ENCODE measurements around the gene CAMSAP2.
"Not testable (repeated sequence)": the region's sequence is repeated elsewhere in the genome, so short reads cannot be mapped to it uniquely, and the experiment has no call there.

Gene CAMSAP2

DNA sequence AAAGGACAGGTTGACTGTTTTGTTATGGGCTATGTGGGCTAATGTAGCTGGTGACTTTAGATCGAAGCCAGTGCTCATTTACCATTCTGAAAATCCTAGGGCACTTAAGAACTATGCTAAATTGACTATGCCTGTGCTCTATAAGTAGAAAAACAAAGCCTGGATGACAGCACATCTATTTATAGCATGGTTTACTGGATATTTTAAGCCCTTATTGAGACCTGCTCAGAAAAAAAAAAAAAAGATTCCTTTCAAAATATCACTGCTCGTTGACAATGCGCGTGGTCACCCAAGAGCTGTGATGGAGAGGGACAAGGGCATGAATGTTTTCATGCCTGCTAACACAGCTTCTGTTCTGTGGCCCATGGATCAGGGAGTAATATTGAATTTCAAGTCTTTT, 48.1 kb downstream of the CAMSAP2 start:
- no peak for DNase-seq

DNA sequence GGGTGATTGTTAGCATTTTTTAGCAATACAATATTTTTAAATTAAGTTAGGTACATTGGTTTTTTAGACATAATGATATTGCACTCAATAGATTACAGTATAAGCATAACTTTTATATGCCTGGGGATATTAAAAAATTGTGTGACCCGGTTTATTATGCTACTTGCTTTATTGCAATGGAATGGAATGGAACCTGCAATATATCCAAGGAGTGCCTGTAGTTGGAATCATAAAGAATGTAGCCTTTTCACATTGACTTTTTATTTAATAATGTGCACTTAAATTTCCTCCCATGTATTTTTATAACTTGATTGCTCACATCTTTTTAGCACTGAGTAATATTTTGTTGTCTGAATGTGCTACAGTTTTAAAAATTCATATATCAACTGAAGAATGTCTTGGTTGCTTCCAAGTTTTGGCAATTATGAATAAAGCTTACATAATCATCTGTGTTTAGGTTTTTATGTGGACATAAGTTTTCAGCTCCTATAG, 49.2 kb downstream of the CAMSAP2 start:
- DNase-seq: no peak

DNA sequence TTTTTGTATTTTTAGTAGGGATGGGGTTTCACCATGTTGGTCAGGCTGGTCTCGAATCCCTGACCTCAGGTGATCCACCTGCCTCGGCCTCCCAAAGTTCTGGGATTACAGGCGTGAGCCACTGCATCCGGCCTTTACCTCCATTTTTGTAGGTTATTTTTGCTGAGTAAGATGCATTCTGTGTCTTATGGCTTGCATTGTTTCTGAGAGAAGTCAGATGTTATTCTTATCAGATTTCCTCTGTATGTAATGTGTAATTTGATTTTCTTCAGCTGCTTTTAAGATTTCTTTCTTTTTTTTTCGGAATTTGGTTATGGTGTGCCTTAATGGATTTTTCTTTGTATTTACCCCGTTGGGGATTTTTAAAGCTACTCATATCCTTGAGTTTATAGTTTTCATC, 52.3 kb downstream of the CAMSAP2 start:
- DNase-seq: not testable (repeated sequence)

DNA sequence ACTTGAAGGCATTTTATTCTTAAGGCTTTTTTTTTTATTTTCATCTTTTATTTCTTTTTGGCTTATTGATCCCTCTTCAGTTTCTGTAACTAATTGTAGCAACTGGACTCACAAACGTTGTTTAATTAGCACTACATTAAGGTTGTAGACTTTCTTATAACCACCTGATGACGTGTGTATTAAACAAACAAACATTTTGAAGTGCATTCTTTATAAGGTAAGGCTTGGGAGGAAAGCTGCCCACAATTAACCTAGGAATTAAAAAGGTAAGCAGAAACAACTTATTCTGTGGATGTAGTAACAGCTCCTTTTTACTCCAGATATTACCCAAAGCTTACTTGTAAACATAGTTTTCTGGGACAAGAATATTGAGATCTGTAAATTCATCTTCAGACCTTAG, 55.0 kb downstream of the CAMSAP2 start:
- no peak for DNase-seq

DNA sequence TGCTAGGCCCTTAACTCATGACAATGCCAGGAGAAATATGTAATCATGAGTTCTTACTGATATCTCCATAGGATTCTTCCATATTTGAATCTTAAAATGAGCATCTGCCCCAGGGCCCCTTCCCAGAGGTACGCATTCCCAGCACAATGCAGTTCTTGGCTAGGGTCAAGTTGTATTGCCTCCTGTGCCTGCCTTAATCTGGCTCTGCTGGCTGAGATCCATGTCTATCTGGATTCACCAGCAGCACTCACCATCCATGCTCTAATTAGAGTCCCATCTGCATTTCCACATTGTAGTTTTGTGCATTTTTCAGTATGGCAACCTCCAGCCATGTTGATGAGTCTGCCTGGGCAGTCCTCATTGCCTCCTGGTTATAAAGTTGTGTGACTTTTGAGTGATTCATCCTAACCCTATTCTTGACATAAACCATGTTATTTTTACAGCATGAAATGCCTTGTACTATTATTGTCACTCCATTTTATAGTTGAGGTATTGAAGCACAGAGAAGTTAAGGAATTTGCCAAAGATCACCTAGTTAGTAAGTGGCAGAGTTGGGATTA, 55.9 kb downstream of the CAMSAP2 start:
- DNase-seq: no peak

DNA sequence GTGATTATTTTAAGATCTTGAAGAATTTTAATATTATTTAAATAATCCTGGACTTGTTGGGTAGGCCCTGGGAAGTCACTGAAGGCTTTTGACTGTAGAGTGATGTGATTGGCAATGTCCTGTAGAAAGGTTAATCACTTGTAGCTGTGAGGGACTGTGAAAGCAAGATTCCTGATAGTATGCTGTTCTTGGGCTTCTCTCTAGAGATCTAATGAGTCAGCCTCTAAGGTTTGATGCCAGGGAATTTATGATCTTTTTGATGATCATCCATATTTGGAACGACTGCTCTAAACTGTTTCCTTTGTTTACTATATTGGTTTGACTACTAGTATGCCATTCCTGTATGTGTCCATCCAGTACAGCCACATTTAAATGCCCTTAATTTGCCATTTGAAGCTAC, 56.5 kb downstream of the CAMSAP2 start:
- no peak for DNase-seq

DNA sequence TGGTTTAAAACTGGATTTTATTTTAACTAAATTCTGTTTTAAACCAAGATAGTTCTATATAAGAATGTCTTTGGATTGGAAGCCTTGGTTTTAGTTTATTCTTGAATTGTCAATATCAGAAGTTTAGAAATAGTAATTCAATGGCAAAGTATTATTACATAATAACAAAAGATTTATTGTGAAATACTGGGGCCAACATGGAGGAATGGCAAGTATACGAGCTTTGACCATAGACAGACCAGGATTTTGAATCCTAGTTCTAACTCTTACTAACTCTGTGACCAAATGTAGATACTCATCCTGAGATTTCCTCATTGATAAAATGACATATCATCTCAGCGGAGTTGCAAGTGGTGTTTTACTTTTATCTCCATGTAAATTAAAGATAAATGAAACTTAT, 63.3 kb downstream of the CAMSAP2 start:
- no peak for DNase-seq

DNA sequence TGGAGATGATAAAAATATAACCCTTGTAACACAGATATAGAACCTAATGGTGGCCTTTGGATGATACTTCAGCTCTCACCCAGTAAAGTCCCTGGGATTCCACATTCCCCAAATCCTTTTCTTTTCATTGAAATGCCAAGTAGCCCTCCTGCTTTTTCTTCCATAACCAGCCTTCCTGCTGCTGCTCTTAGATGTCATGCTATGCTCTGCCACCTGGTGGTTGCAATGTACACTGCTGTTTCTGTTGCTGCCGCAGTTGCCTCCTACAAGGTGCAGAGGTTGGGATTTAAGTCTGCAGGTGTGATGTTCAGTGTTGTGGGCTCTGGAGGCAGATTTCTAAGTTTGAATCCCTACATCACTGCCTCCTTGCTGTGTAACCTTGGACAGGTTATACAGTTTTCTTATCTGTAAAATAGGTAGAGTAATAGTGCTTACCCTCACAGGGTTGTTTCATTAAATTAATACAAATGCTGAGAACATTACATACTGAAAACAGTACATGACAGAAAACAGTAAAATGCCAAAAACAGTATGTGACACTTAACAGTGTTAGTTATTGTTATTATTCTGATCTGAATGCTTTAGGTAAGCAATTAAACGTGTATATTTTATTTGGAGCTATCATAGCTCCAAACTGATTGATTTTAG, 64.3 kb downstream of the CAMSAP2 start:
- peak; percentile 8 to 48 for DNase-seq

DNA sequence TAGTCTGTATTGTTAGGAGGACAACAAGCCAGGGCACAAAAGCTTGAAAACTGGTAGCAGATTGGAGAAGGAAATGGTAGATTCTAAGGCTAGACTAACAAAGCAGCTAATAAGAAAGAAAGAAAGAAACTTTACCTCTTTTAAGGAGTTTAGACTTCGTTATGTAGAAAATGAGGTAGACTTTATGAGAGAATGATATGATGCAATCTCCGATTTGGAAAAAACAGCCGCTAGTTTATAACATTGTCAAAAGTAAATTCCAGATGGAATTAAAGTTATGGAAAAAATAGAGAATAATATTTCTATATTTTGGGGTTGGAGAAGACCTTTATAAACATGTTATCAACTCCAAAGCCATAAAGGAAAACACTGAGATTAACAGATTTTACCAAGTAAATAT, 67.0 kb downstream of the CAMSAP2 start:
- no peak for DNase-seq

DNA sequence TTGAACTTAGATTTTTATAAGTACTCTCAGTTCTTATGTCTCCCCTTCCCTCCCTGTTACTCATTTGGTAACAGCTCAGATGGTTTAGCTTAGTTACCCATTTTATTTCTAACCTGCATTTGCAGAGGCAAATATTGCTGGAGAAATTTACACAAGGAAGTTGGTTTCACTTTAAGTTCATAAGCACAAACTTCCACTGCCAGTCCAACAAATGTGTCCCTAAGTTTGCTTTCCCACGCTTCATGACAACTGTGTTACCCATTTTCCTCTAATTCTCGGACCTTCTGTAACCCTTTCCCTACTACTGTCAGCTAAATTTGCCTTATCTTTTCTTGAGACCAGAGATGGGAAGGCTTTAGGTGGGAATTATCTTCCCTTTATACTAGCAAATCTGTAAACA, 70.2 kb downstream of the CAMSAP2 start:
- no peak for DNase-seq

DNA sequence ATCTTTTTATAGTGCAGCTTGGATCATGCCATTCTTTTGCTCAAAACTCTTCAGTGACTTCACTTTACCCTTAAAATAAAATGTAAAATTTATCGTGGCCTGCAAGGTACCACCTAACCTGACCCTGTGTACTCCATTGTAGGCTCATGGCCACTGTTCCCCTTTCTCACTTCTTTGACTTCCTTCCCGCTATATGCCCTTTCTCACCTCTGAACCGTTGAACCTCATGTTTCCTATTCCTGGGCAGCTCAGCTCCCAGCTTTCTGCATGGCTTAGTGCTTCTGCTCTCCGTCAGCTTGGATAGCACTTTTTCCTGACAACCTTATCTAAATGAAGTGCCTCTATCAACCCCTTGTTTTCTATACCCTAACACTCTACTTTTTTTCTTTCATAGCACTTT, 73.0 kb downstream of the CAMSAP2 start:
- no peak for DNase-seq

DNA sequence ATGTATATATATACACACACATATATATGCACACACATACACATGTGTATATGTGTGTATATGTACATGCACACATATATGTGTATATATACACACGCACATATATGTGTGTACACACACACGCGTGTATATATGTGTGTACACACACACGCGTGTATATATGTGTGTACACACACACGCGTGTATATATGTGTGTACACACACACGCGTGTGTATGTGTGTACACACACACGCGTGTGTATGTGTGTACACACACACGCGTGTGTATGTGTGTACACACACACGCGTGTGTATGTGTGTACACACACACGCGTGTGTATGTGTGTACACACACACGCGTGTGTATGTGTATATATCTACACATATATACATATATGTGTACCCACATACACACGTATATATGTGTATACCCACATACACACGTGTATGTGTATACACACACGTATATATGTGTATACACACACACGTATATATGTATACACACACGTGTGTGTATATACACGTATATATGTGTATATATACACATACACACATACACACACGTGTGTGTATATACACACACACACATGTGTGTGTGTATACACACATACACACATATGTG, 78.0 kb downstream of the CAMSAP2 start:
- not testable (repeated sequence) for DNase-seq

DNA sequence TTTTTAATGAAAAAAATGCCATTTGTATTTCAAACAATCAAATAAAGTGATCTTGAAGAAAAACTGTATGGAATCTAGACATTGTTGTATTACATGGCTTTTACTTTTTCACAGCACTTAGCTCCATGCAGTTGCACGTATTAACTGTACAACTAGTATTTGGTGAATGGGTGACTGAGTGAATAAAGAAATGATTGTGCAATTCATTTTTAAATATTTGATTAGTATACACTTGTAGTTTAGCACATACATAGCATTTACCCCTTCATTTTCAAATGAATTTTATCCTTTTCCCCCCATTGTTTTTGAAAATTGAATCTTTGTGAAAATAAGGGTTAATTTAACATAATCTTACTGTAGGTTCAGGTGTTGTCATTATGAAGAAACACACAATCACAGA, 79.6 kb downstream of the CAMSAP2 start:
- no peak for DNase-seq

DNA sequence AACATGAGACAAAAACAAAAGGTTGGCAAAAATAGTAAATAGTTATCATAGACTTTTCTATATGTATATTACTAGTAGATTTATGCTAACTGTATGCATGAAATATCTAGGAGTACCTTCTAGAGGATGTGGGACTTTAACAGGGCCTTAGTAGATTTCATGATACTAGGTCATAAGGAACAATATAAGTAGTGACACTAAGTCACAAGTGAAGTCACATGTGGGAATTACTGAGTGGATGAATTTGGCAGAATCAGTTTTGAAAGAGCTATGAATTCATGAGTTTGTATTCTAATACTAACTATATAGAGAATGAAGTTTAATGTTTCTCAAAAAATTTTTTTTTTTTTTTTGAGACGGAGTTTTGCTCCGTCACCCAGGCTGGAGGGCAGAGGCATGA, 81.0 kb downstream of the CAMSAP2 start:
- no peak for DNase-seq

DNA sequence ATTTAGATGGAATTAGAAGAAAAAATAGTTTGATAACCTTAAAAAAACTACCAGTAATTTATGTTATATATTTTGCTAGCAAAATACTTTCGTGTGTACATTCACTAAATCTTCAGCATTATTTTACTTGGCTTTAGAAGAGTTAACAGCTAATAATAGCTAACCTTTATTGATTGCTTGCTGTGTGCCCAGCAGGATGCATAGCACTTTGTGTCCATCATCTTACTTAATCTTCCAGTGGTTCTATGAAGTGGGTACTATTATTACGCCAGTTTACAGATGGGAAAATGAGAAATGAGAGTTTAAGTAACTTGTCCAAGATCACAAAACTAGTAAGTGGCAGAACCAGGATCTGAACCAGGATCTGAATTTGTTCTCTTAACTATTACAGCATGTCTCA, 92.4 kb downstream of the CAMSAP2 start:
- no peak for DNase-seq

DNA sequence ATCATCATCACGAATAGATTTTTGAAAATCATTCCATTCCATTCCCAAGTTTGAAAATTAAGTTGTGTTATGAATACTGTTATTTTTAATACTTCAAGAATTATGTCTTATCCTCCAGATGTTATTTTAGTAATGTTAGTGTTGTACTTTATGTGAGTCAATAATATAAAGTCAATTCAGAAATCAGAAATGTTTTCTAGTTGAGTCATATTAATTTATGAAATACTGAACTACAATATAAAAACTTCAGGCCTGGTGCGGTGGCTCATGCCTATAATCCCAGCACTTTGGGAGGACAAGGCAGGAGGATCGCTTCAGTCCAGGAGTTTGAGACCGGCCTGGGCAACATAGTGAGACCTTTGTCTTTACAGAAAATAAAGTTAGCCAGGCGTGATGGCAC, 95.7 kb downstream of the CAMSAP2 start:
- no peak for DNase-seq

DNA sequence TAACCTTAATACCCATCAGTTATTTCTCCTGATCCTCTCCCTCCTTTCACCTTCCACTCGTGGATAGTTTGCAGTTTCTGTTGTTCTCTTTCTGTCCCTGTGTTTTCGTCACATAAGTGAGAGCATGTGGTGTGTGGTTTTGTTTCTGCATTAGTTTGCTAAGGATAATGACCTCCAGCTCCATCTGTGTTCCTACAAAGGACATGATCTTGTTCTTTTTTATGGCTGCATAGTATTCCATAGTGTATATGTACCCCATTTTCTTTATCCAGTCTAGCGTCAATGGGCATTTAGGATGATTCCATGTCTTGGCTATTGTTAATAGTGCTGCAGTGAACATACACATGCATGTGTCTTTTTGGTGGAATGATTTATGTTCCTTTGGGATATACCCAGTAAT, 97.5 kb downstream of the CAMSAP2 start:
- DNase-seq: no peak

DNA sequence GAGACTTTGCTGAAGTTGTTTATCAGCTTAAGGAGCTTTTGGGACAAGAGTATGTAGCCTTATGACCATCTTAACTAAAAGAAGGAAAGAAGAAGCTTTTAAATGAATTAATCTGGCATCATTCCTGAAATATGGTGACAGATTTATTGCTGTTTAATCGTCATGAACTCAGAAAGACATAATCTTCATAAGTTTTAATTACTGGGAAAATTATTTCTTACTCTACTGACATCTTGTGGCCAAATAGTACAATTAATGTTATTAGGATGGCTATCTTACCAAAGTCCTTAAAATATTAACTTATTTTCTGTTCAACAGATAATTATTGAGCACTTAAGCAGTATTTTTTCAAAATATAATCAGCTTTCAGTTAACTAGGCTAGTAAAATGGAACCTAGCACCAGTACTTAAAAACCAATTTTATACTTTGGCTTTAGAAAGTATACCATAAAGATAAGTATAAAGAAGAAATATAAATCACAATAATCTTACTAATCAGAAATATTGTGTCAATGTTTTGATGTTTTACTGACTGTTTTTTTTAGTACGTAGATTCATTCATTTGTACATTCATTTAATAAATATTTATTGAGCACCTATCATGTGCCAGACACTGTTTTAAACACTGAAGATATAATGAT, 99.4 kb downstream of the CAMSAP2 start:
- DNase-seq: no peak

DNA sequence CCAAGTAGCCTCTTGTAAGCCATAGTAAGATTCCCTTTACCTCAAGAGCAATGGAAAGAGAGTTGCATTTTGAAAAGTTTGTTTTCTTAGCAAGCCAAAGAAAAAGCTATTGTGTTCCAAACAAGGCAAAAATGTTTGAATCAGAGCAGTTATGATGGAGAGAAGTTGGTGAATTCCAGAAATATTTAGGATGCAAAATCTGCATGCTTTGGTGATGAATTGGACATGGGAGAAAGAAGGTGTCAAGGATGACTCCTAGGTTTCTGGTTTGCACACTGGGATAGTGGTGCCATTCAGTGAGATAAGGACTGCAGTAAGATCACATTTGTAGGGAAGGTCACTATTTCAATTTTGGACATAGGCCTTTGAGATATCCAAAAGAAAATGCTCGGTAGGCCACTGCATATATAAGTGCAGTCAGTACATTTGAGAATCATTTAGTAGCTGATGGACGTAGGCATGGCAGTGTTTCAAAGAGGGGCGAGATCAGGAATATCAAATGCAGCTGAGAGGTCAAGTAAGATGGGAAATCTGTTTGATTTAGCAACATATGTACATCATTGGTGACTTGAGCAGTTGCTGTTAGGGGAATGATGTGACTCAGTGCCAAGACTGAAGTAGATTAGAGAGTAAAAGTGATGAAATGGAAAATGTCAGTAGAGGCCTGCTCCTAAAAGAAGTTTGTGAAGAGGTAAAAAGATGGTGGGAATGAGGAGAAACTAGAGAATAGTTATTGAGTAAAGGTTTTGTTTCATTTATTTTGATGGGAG, 100.2 kb downstream of the CAMSAP2 start:
- no peak for DNase-seq

DNA sequence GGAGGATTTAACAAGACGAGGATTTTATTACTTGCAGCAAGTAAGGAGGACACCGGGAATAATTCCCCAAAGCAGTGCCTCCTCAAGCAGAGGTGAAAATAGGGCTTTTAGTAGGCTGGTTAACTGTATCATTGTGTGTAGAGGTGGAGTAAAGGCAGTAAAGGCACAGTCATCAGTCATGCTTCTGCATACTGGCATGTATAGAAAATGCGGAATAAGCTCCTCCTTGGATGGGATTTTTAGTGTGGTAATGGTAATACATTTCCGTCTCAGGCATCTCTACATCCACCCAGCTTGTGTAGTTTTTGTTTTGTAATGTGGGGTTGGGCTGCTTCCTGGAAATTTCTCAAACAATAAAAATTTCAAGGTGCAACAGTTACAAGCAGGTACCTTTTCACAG, 106.7 kb downstream of the CAMSAP2 start:
- no peak for DNase-seq

DNA sequence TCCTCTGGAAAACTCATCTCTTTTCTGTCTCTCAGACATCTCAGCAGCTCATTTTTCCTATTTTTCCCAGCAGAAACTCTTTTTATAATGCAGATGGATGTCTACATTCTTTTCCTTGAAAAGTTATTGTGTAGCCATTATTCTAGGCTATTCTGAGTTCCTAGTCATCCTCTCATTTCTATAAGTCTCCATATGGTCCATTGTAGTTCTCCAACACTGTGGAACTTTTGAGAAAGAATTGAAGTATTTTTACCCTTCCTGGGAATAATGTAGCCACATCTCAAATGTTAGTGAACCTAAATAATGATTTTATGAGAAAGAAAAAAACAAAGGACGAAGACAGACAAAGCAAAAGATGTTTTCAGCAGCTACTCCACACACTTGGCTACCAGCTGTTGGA, 107.7 kb downstream of the CAMSAP2 start:
- no peak for DNase-seq

DNA sequence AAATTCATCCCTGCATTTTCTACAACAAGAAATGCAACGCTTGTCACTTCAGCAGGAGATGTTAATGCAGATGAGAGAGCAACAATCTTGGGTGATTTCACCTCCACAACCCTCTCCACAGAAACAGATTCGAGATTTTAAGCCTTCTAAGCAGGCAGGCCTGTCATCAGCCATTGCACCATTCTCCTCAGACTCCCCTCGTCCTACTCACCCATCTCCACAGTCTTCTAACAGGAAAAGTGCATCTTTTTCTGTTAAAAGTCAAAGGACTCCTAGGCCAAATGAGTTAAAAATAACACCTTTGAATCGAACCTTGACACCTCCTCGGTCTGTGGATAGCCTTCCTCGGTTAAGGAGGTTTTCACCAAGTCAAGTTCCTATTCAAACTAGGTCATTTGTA, 110.7 kb downstream of the CAMSAP2 start:
- DNase-seq: no peak

DNA sequence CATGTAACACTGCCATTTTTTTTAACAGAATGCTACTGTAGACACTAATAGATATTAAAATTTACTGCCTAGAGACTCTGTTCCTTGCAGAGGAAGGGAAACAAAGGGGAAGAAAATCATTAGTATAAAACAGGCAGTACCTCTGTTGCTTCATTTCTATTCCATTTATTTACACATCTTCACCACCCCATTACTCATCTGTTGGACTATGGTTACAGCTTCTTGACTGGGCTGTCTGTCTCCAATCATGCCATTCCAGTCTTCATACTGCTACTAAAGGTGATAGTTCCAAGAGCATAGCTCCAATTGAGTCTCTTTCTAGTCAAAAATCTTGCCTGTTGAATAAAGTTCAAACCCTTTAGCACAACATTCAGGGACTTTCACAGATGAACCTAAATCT, 111.9 kb downstream of the CAMSAP2 start:
- no peak for DNase-seq
